HEK293 (cell line): ENCODE measurements around the gene OOSP1.

Source experiments
- CTCF ChIA-PET: fragments of 350-600 bp; formaldehyde crosslinking; extraction: SDS; loops from one replicate; lab custom pipeline; 2021; ENCODE audit warnings: antibody characterized with exemption; lab: Yijun Ruan, JAX
- POLR2A ChIA-PET: fragments of 300-600 bp; formaldehyde crosslinking; extraction: SDS; loops from one replicate; lab custom pipeline; 2020; ENCODE audit warnings: antibody characterized with exemption, inconsistent platforms; lab: Yijun Ruan, JAX
- H3K27ac ChIP-seq: fragments of 200-500 bp; sonication (Bioruptor generic); 2 replicates; pipeline ENCODE4 v1.5.1; 2014; ENCODE audit warnings: low read depth, low read length, control low read depth, inconsistent platforms; ENCODE audit errors: extremely low read depth
- H3K36me3 ChIP-seq, 2 experiments: fragments of 200-500 bp in 1 of 2; sonication (Bioruptor generic) in 1 of 2; 1 replicate in 1 of 2; 2 replicates in 1 of 2; pipeline ENCODE4 v1.5.1; 2014 to 2017; ENCODE audit warnings: inconsistent platforms in 2 of 2, low read length in 2 of 2; ENCODE audit not compliant: control insufficient read depth in 2 of 2, insufficient read depth in 1 of 2
- H3K4me1 ChIP-seq: fragments of 200-500 bp; sonication (Bioruptor generic); 2 replicates; pipeline ENCODE4 v1.5.1; 2014; ENCODE audit warnings: mild to moderate bottlenecking, low read length, inconsistent platforms; ENCODE audit not compliant: control insufficient read depth, insufficient read depth
- H3K4me3 ChIP-seq: 2 replicates; pipeline ENCODE4 v1.5.1; 2011; ENCODE audit warnings: low read depth, mild to moderate bottlenecking, control low read depth, low read length, moderate library complexity
- H3K9me3 ChIP-seq: fragments of 200-500 bp; sonication (Bioruptor generic); 2 replicates; pipeline ENCODE4 v1.5.1; 2014; ENCODE audit warnings: low read depth, low read length, inconsistent platforms; ENCODE audit not compliant: control insufficient read depth, insufficient read depth
- BCL11B ChIP-seq: fragments of 450-650 bp; formaldehyde crosslinking; IDR thresholded peaks from 2 replicates; pipeline ENCODE4 v1.5.1; 2016; ENCODE audit warnings: low read depth, missing biosample characterization, missing genetic modification characterization
- GFI1B ChIP-seq: fragments of 450-650 bp; formaldehyde crosslinking; IDR thresholded peaks from 2 replicates; pipeline ENCODE4 v1.5.1; 2016; ENCODE audit warnings: missing biosample characterization, missing genetic modification characterization
- INSM2 ChIP-seq: fragments of 450-650 bp; formaldehyde crosslinking; IDR thresholded peaks from 2 replicates; pipeline ENCODE4 v1.5.1; 2016; ENCODE audit warnings: missing biosample characterization, missing genetic modification characterization
- PRDM1 ChIP-seq: fragments of 450-650 bp; formaldehyde crosslinking; IDR thresholded peaks from 2 replicates; pipeline ENCODE4; 2016; ENCODE audit warnings: missing biosample characterization, missing genetic modification characterization
- RBAK ChIP-seq: fragments of 450-650 bp; formaldehyde crosslinking; IDR thresholded peaks from 2 replicates; pipeline ENCODE4 v1.5.1; 2016; ENCODE audit warnings: missing biosample characterization, missing genetic modification characterization
- ZBTB8A ChIP-seq: fragments of 450-650 bp; formaldehyde crosslinking; IDR thresholded peaks from 2 replicates; pipeline ENCODE4 v1.5.1; 2016; ENCODE audit warnings: missing biosample characterization, missing genetic modification characterization
- ZFP41 ChIP-seq: fragments of 450-650 bp; formaldehyde crosslinking; IDR thresholded peaks from 2 replicates; pipeline ENCODE4 v1.5.1; 2016; ENCODE audit warnings: missing biosample characterization, missing genetic modification characterization, borderline replicate concordance
- ZNF132 ChIP-seq: fragments of 450-650 bp; formaldehyde crosslinking; IDR thresholded peaks from 2 replicates; pipeline ENCODE4 v1.5.1; 2017; ENCODE audit warnings: missing biosample characterization, missing genetic modification characterization, borderline replicate concordance
- ZNF133 ChIP-seq: fragments of 450-650 bp; formaldehyde crosslinking; IDR thresholded peaks from 2 replicates; pipeline ENCODE4 v1.5.1; 2016; ENCODE audit warnings: missing biosample characterization, missing genetic modification characterization
- ZNF221 ChIP-seq: fragments of 450-650 bp; formaldehyde crosslinking; IDR thresholded peaks from 2 replicates; pipeline ENCODE4 v1.5.1; 2017; ENCODE audit warnings: missing biosample characterization, missing genetic modification characterization, borderline replicate concordance
- ZNF449 ChIP-seq: fragments of 450-650 bp; formaldehyde crosslinking; IDR thresholded peaks from 2 replicates; pipeline ENCODE4 v1.5.1; 2017; ENCODE audit warnings: missing biosample characterization, mild to moderate bottlenecking, missing genetic modification characterization, moderate library complexity
- ZNF48 ChIP-seq: fragments of 450-650 bp; formaldehyde crosslinking; IDR thresholded peaks from 2 replicates; pipeline ENCODE4 v1.5.1; 2016; ENCODE audit warnings: missing biosample characterization, missing genetic modification characterization
- ZNF513 ChIP-seq: fragments of 450-650 bp; IDR thresholded peaks from 2 replicates; pipeline ENCODE4 v1.5.1; 2018; ENCODE audit warnings: missing biosample characterization, missing genetic modification characterization
- ZNF518A ChIP-seq: fragments of 450-650 bp; formaldehyde crosslinking; conservative IDR thresholded peaks from 2 replicates; pipeline ENCODE4 v1.5.1; 2016; ENCODE audit warnings: low read depth, missing biosample characterization, missing genetic modification characterization
- ZNF529 ChIP-seq: fragments of 450-650 bp; formaldehyde crosslinking; IDR thresholded peaks from 2 replicates; pipeline ENCODE4 v1.5.1; 2017; ENCODE audit warnings: missing genetic modification characterization, missing biosample characterization; ENCODE audit not compliant: insufficient replicate concordance
- ZNF558 ChIP-seq: fragments of 450-650 bp; formaldehyde crosslinking; IDR thresholded peaks from 2 replicates; pipeline ENCODE4 v1.5.1; 2016; ENCODE audit warnings: missing biosample characterization, missing genetic modification characterization
- ZNF626 ChIP-seq: fragments of 450-650 bp; sonication (Bioruptor Pico); formaldehyde crosslinking; IDR thresholded peaks from 2 replicates; pipeline ENCODE4 v1.5.1; 2018; ENCODE audit warnings: missing biosample characterization, missing genetic modification characterization, inconsistent platforms
- ZNF707 ChIP-seq: fragments of 450-650 bp; formaldehyde crosslinking; IDR thresholded peaks from 2 replicates; pipeline ENCODE4 v1.5.1; 2016; ENCODE audit warnings: missing biosample characterization, missing genetic modification characterization
- ZNF785 ChIP-seq: fragments of 450-650 bp; formaldehyde crosslinking; IDR thresholded peaks from 2 replicates; pipeline ENCODE4 v1.5.1; 2016; ENCODE audit warnings: missing biosample characterization, missing genetic modification characterization

Gene OOSP1

GRCh38 chr11:59983212-59983611 is 45.0 kb downstream of the OOSP1 start (continued):
- TF ChIP-seq ZNF518A = no peak
- TF ChIP-seq, all 188 proteins: peak for 0

GRCh38 chr11:59984368-59984767 is 46.1 kb downstream of the OOSP1 start:
- CTCF ChIA-PET = no interaction called here
- Histone ChIP-seq H3K27ac (no peak overlapping the region), H3K36me3 (no peaks in the 10 kb centered on the region), H3K4me3 (no peak overlapping the region), H3K9me3 (no peaks in the 10 kb centered on the region), H3K4me1 (no peaks in the 10 kb centered on the region)
- POLR2A ChIA-PET = no interaction called here
- TF ChIP-seq ZNF449 (no peak), ZNF132 (tag by site-specific recombination) (no peak)
- TF ChIP-seq, all 188 proteins: peak for 0

GRCh38 chr11:59990421-59990820 is 52.2 kb downstream of the OOSP1 start:
- TF ChIP-seq ZNF221 (tag by site-specific recombination) = no peak
- POLR2A ChIA-PET = no interaction called here
- Histone ChIP-seq H3K4me3 (no peak overlapping the region), H3K4me1 (no peaks in the 10 kb centered on the region), H3K36me3 (no peaks in the 10 kb centered on the region), H3K27ac (no peak overlapping the region), H3K9me3 (no peaks in the 10 kb centered on the region)
- CTCF ChIA-PET = no interaction called here

- TF ChIP-seq ZNF133 (no peak), ZNF785 (tag by site-specific recombination) (no peak), BCL11B (tag by site-specific recombination) (no peak), ZNF626 (tag by site-specific recombination) (no peak), RBAK (tag by site-specific recombination) (no peak), ZBTB8A (tag by site-specific recombination) (no peak), ZNF513 (tag by site-specific recombination) (no peak), ZFP41 (no peak), GFI1B (no peak), ZNF221 (tag by site-specific recombination) (no peak), ZNF558 (tag by site-specific recombination) (no peak), PRDM1 (tag by site-specific recombination) (no peak), INSM2 (tag by site-specific recombination) (no peak), ZNF529 (tag by site-specific recombination) (no peak), ZNF48 (tag by site-specific recombination) (no peak), ZNF707 (tag by site-specific recombination) (no peak)
- ChIA-PET CTCF (no interaction called here), POLR2A (no interaction called here)
- Histone ChIP-seq H3K4me1 (no peaks in the 10 kb centered on the region), H3K9me3 (no peaks in the 10 kb centered on the region), H3K36me3 (no peaks in the 10 kb centered on the region), H3K27ac (no peak overlapping the region), H3K4me3 (no peak overlapping the region)
These were observed 54.2 kb downstream of the OOSP1 start for GRCh38 chr11:59992425-59992824.
